ENCODE results near the gene ACBD6. TPM values are rescaled to one million over a fixed set of nuclear protein-coding genes. Genes with fewer than 3 reads are reported as not detected.

ACBD6 gene
- total RNA-seq, 1 experiment from 2014 or later: 74.7 TPM

DNA sequence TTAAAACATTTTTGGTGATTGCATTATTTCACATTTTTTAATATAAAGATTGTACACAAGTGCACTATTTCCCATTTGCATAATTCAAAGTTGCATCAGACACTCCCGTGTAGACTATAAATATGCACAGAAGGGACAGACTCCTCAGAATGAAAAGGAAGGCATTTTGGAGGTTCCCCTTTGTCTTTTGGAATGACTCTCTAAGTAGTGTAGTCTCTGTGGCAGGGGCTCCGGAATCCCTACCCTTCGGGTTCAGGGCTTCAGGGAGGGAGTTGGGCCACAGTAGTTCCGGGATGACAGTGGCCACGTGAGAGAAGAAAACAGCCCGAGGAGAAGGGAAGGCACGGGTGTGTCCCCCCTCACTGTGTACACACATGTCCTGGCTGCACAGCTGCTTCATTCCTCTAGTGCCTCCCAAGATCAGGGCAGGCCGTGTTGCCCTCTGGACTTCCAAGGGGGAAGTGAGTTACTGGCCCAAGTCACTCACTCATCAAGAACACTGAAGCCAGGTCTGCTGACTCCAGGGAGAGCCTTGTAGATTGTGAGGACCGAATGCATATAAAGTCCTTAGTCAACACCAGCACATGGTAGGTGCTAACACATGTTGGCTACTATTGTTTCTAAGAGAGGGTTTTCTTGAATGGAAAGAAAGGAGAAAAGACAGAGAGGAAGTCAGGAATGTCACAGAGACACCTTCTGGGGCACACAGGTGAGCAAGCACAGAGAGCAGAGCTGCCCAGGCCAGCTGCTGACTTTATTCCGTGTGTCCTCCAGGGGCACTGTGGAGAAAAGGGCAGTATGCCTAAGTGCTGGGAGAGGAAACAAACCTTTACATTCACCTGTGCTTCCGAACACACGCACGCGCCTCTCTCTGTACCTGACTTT lies 232.5 kb downstream of the ACBD6 start:
- no TSS peak for BruUV-seq (replicated peaks)
- H3K4me3 Mint-ChIP-seq (ENCODE audit: unreplicated experiment): no peak overlapping the region
- H3K27ac Mint-ChIP-seq (ENCODE audit: unreplicated experiment): no peak overlapping the region
- peaks cover 16% of the 10 kb centered on the region for H3K36me3 Mint-ChIP-seq (ENCODE audit: insufficient read depth, unreplicated experiment)
- TF ChIP-seq, protein P1, sequence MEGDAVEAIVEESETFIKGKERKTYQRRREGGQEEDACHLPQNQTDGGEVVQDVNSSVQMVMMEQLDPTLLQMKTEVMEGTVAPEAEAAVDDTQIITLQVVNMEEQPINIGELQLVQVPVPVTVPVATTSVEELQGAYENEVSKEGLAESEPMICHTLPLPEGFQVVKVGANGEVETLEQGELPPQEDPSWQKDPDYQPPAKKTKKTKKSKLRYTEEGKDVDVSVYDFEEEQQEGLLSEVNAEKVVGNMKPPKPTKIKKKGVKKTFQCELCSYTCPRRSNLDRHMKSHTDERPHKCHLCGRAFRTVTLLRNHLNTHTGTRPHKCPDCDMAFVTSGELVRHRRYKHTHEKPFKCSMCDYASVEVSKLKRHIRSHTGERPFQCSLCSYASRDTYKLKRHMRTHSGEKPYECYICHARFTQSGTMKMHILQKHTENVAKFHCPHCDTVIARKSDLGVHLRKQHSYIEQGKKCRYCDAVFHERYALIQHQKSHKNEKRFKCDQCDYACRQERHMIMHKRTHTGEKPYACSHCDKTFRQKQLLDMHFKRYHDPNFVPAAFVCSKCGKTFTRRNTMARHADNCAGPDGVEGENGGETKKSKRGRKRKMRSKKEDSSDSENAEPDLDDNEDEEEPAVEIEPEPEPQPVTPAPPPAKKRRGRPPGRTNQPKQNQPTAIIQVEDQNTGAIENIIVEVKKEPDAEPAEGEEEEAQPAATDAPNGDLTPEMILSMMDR (IDR thresholded peaks at IDR 0.05; ENCODE audit: insufficient read depth in 1 of 2, low read depth in 1 of 2, low read length in 1 of 2, severe bottlenecking in 1 of 2, unreplicated experiment in 1 of 2): peak; percentile 34 to 58
- ChIA-PET POLR2A (no interaction called here), CTCF (interaction anchor here (0.6 to 2.6 kb wide), 3 partner anchors 13 to 628 kb away, joined by 4 to 8 read pairs (median 7); no protein-coding TSS in a partner anchor)
- peaks cover 12% of the 10 kb centered on the region for H3K4me1 Mint-ChIP-seq (ENCODE audit: low read depth, unreplicated experiment)
- DNase-seq: peak; percentile 44 to 62
- no peaks in the 10 kb centered on the region for H3K27me3 Mint-ChIP-seq (ENCODE audit: insufficient read depth, unreplicated experiment)
- intact Hi-C loops (cut with micrococcal nuclease; ENCODE audit: unreplicated experiment): no loop called here
- peaks cover 10% of the 10 kb centered on the region; the same call in 1 of the 2 replicates for H3K4me1 ChIP-seq
- H3K36me3 ChIP-seq (ENCODE audit: control insufficient read depth, insufficient read depth, low read length): no peaks in the 10 kb centered on the region; the same call in 1 of the 2 replicates
- H3K27me3 ChIP-seq (replicated peaks; ENCODE audit: control insufficient read depth, insufficient read depth, low read length): no peaks in the 10 kb centered on the region
- H3K9me3 Mint-ChIP-seq (ENCODE audit: unreplicated experiment): no peaks in the 10 kb centered on the region
- no peaks in the 10 kb centered on the region for H3K9me3 ChIP-seq
- no peak overlapping the region for H3K4me3 ChIP-seq (ENCODE audit: low read depth, low read length)

DNA sequence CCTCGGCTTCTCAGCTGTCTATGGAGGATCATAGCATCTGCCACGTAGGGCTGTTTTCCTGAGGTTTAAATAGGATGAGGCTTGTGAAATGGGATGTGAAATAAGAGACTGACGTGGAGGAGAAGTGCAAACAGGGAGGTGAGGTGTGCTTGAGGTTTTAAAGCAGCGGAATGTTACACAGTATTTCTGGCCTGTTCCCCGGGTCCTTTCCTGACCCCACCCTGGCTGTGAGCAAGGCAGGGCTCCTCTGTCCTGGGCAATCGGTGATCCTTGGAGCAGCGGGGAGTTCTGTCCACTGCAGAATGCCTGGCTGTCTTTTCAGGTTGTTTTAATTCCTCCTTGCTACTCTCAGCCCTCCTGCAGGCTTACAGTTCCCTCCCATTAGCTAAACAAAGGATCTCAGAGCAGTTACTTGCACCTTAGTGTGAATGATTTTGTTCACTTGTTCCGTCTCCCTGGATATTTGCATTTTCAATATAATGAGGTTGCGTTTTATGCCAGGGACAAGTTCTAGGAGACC lies 233.8 kb downstream of the ACBD6 start:
- Mint-ChIP-seq H3K4me1 (ENCODE audit: low read depth, unreplicated experiment) (peaks cover 12% of the 10 kb centered on the region), H3K36me3 (ENCODE audit: insufficient read depth, unreplicated experiment) (peaks cover 22% of the 10 kb centered on the region), H3K4me3 (ENCODE audit: unreplicated experiment) (no peak overlapping the region), H3K9me3 (ENCODE audit: unreplicated experiment) (no peaks in the 10 kb centered on the region), H3K27me3 (ENCODE audit: insufficient read depth, unreplicated experiment) (no peaks in the 10 kb centered on the region), H3K27ac (ENCODE audit: unreplicated experiment) (no peak overlapping the region)
- no peak for DNase-seq
- H3K27me3 ChIP-seq (replicated peaks; ENCODE audit: control insufficient read depth, insufficient read depth, low read length): no peaks in the 10 kb centered on the region
- TSS peak; percentile 6 for BruUV-seq (replicated peaks)
- peaks cover 10% of the 10 kb centered on the region; the same call in 1 of the 2 replicates for H3K4me1 ChIP-seq
- H3K36me3 ChIP-seq (ENCODE audit: control insufficient read depth, insufficient read depth, low read length): no peaks in the 10 kb centered on the region; the same call in 1 of the 2 replicates
- intact Hi-C loops (cut with micrococcal nuclease; ENCODE audit: unreplicated experiment): no loop called here
- POLR2A ChIA-PET: no interaction called here
- H3K4me3 ChIP-seq (ENCODE audit: low read depth, low read length): no peak overlapping the region
- TF ChIP-seq, protein P1 (IDR thresholded peaks at IDR 0.05; ENCODE audit: insufficient read depth in 1 of 2, low read depth in 1 of 2, low read length in 1 of 2, severe bottlenecking in 1 of 2, unreplicated experiment in 1 of 2): no peak
- H3K9me3 ChIP-seq: no peaks in the 10 kb centered on the region
- CTCF ChIA-PET: no interaction called here

DNA sequence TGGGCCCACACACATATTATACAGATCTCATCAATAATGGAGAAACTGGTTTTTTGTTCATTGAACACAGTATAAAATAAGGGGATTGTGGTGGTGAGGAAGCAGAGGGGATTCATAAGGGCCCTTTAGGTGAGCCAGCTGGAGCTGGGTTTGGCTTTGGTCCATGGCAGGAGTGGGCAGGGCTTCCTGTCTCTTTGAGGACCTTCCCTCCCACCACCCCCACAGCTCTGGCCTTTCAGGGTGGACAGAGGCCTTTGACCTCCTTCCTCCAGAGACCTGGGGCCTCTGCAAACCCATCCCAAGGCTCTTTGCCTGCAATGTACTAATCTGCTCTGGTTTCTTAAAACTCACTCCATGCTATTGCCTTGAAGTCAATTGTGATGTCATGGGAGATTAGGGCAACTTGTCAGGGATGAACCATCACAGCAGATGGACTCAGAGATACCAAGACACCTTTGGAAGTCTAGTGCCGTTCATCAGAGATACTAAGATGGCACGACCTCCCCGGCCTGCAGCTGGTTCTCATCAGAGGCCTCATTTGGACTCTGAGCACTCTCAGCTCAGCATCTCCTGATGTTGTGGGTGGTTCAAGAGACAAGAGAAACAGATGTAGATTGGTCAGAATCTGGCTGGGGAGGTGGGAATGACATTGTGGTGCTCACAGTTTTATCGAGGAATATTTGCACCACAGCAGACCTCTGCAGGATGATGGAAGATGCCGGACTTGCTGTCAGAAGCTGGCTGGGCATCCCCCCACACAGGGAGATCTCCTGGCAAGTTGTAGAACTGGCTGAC lies 234.4 kb downstream of the ACBD6 start:
- H3K4me1 Mint-ChIP-seq (ENCODE audit: low read depth, unreplicated experiment): peaks cover 12% of the 10 kb centered on the region
- Histone ChIP-seq H3K36me3 (ENCODE audit: control insufficient read depth, insufficient read depth, low read length) (no peaks in the 10 kb centered on the region; the same call in 1 of the 2 replicates), H3K4me1 (peaks cover 10% of the 10 kb centered on the region; the same call in 1 of the 2 replicates), H3K4me3 (ENCODE audit: low read depth, low read length) (no peak overlapping the region), H3K9me3 (no peaks in the 10 kb centered on the region), H3K27me3 (replicated peaks; ENCODE audit: control insufficient read depth, insufficient read depth, low read length) (no peaks in the 10 kb centered on the region)
- intact Hi-C loops (cut with micrococcal nuclease; ENCODE audit: unreplicated experiment): no loop called here
- ChIA-PET POLR2A (no interaction called here), CTCF (no interaction called here)
- peaks cover 22% of the 10 kb centered on the region for H3K36me3 Mint-ChIP-seq (ENCODE audit: insufficient read depth, unreplicated experiment)
- BruUV-seq (replicated peaks): no TSS peak
- no peaks in the 10 kb centered on the region for H3K9me3 Mint-ChIP-seq (ENCODE audit: unreplicated experiment)
- H3K27ac Mint-ChIP-seq (ENCODE audit: unreplicated experiment): no peak overlapping the region
- H3K4me3 Mint-ChIP-seq (ENCODE audit: unreplicated experiment): no peak overlapping the region
- TF ChIP-seq, protein P1 (IDR thresholded peaks at IDR 0.05; ENCODE audit: insufficient read depth in 1 of 2, low read depth in 1 of 2, low read length in 1 of 2, severe bottlenecking in 1 of 2, unreplicated experiment in 1 of 2): no peak
- no peak for DNase-seq
- H3K27me3 Mint-ChIP-seq (ENCODE audit: insufficient read depth, unreplicated experiment): no peaks in the 10 kb centered on the region

Data from Caco-2 (cell line).